GM21786 (cell line): Measurements from ENCODE around the gene ATP6V1G2.
"Not testable (repeated sequence)": the region's sequence is repeated elsewhere in the genome, so short reads cannot be mapped to it uniquely, and the experiment has no call there.

Experiments
- ATAC-seq: cut with Tn5 transposase; IDR thresholded peaks from one replicate; pipeline ENCODE4 v1.9.1; 2021; ENCODE audit not compliant: unreplicated experiment

Gene ATP6V1G2

GRCh38 chr6:31546339-31546957 lies at the start of gene ATP6V1G2:
Gene ATP6V1G2, minus strand, starts transcription at chr6:31546608. Its CDS starts 49 bp downstream, at chr6:31546559.
- ATAC-seq, result peak; percentile 46

GRCh38 chr6:31592396-31592771 lies 46.0 kb upstream of the ATP6V1G2 start:
- ATAC-seq, result no peak

- ATAC-seq, result not testable (repeated sequence)
These were observed 44.3 kb upstream of the ATP6V1G2 start for GRCh38 chr6:31590691-31591090.

- ATAC-seq, result no peak
These were observed 42.7 kb upstream of the ATP6V1G2 start for GRCh38 chr6:31588871-31589650.

GRCh38 chr6:31587791-31588777 lies 41.7 kb upstream of the ATP6V1G2 start:
- no peak for ATAC-seq

- no peak for ATAC-seq
These were observed 40.3 kb upstream of the ATP6V1G2 start for GRCh38 chr6:31586599-31587281.

GRCh38 chr6:31586008-31586407 lies 39.6 kb upstream of the ATP6V1G2 start, which contains the start of gene LST1:
Gene LST1, plus strand, starts transcription at chr6:31586277. Its CDS starts 1,023 bp downstream, at chr6:31587300.
- no peak for ATAC-seq

GRCh38 chr6:31585491-31585890 lies 39.1 kb upstream of the ATP6V1G2 start:
- no peak for ATAC-seq

- ATAC-seq, result no peak
These were observed 35.8 kb upstream of the ATP6V1G2 start, which contains the start of gene LTB for GRCh38 chr6:31582230-31582643. Gene LTB, minus strand, starts transcription at chr6:31582424. Its CDS starts 7 bp downstream, at chr6:31582417.

- ATAC-seq, result no peak
These were observed 35.2 kb upstream of the ATP6V1G2 start for GRCh38 chr6:31581434-31582229.

GRCh38 chr6:31580807-31581433 lies 34.5 kb upstream of the ATP6V1G2 start:
- ATAC-seq, result peak; percentile 38

GRCh38 chr6:31580438-31580740 lies 34.0 kb upstream of the ATP6V1G2 start:
- no peak for ATAC-seq

GRCh38 chr6:31579546-31580437 lies 33.4 kb upstream of the ATP6V1G2 start:
- no peak for ATAC-seq

GRCh38 chr6:31579119-31579505 lies 32.7 kb upstream of the ATP6V1G2 start:
- no peak for ATAC-seq

- ATAC-seq, result no peak
These were observed 32.0 kb upstream of the ATP6V1G2 start for GRCh38 chr6:31578184-31579118.

- ATAC-seq, result no peak
These were observed 31.2 kb upstream of the ATP6V1G2 start for GRCh38 chr6:31577579-31577966.

- ATAC-seq, result no peak
These were observed 30.6 kb upstream of the ATP6V1G2 start for GRCh38 chr6:31576897-31577578.
